OCI-LY1 (cell line): Measurements from ENCODE around the gene GALNT7.

Experiments
- H2AFZ ChIP-seq: fragments of 200-600 bp; sonication (generic), shearing (Covaris generic); 2 replicates; pipeline ENCODE4 v1.6.0; 2014; ENCODE audit warnings: antibody characterized with exemption, mild to moderate bottlenecking, low read length
- H3F3A ChIP-seq: fragments of 200-600 bp; sonication (generic), shearing (Covaris generic); 2 replicates; pipeline ENCODE4 v1.6.0; 2014; ENCODE audit warnings: mild to moderate bottlenecking, antibody characterized with exemption, low read length, moderate library complexity; ENCODE audit not compliant: insufficient read depth
- H3K27ac ChIP-seq: fragments of 200-600 bp; sonication (generic); 2 replicates; pipeline ENCODE4 v1.5.1; 2014; ENCODE audit warnings: low read length, mixed run types, mild to moderate bottlenecking, low read depth; ENCODE audit not compliant: poor library complexity, severe bottlenecking
- H3K27me3 ChIP-seq: fragments of 200-600 bp; sonication (generic); 2 replicates; pipeline ENCODE4 v1.6.0; 2014; ENCODE audit warnings: antibody characterized with exemption, mild to moderate bottlenecking, low read length, moderate library complexity; ENCODE audit not compliant: insufficient read depth
- H3K36me3 ChIP-seq: fragments of 200-600 bp; sonication (generic); 2 replicates; pipeline ENCODE4 v1.6.1; 2014; ENCODE audit warnings: mild to moderate bottlenecking, antibody characterized with exemption, low read length, moderate library complexity, mixed read lengths; ENCODE audit not compliant: insufficient read depth
- H3K4me1 ChIP-seq: fragments of 200-600 bp; sonication (generic); 2 replicates; pipeline ENCODE4 v1.5.1; 2014; ENCODE audit warnings: mild to moderate bottlenecking, low read length, moderate library complexity; ENCODE audit not compliant: insufficient read depth, severe bottlenecking
- H3K4me2 ChIP-seq: fragments of 200-600 bp; sonication (generic), shearing (Covaris generic); 2 replicates; pipeline ENCODE4 v1.6.1; 2014; ENCODE audit warnings: low read length
- H3K4me3 ChIP-seq: fragments of 200-600 bp; sonication (generic); 2 replicates; pipeline ENCODE4 v1.5.1; 2014; ENCODE audit warnings: low read length, low read depth, mild to moderate bottlenecking, mixed read lengths; ENCODE audit not compliant: poor library complexity, severe bottlenecking
- H3K79me2 ChIP-seq: fragments of 200-600 bp; shearing (Covaris generic); 2 replicates; pipeline ENCODE4 v1.6.1; 2016; ENCODE audit warnings: mixed run types, low read length, mixed read lengths; ENCODE audit not compliant: insufficient read depth
- H3K9ac ChIP-seq: fragments of 200-600 bp; sonication (generic), shearing (Covaris generic); 2 replicates; pipeline ENCODE4 v1.6.1; 2014; ENCODE audit warnings: mild to moderate bottlenecking, low read length, mixed read lengths
- H3K9me2 ChIP-seq: fragments of 200-600 bp; sonication (generic), shearing (Covaris generic); 2 replicates; pipeline ENCODE4 v1.6.1; 2014; ENCODE audit warnings: low read depth, mild to moderate bottlenecking, low read length, mixed read lengths
- H3K9me3 ChIP-seq: fragments of 200-600 bp; shearing (Covaris generic); 2 replicates; pipeline ENCODE4 v1.6.1; 2014; ENCODE audit warnings: low read length, mixed read lengths
- H4K20me1 ChIP-seq: fragments of 200-600 bp; sonication (generic), shearing (Covaris generic); 2 replicates; pipeline ENCODE4 v1.6.0; 2016; ENCODE audit warnings: mild to moderate bottlenecking, low read length; ENCODE audit not compliant: insufficient read depth
- EZH2 ChIP-seq: fragments of 200-600 bp; sonication (generic), shearing (Covaris generic); IDR thresholded peaks from 2 replicates; pipeline ENCODE4 v1.8.0; 2017; ENCODE audit warnings: borderline replicate concordance, mixed run types, mild to moderate bottlenecking, antibody characterized with exemption, low read length, moderate library complexity, mixed read lengths
- TF ChIP-seq, protein P1 (sequence below): fragments of 200-600 bp; sonication (generic), shearing (Covaris generic); IDR thresholded peaks from 2 replicates; pipeline ENCODE4 v1.5.1; 2017; ENCODE audit warnings: mild to moderate bottlenecking, antibody characterized with exemption, low read length, moderate library complexity, mixed read lengths

Gene GALNT7

GRCh38 chr4:173334085-173334890 lies 165.7 kb downstream of the GALNT7 start, which contains the start of gene HMGB2:
HMGB2 (minus strand) TSS chr4:173334358; CDS start chr4:173333649, 709 bp downstream.
- H3K4me1 ChIP-seq: peaks cover 40% of the 10 kb centered on the region
- H3K27ac ChIP-seq: peak within 1 kb of the TSS; percentile 92
- TF ChIP-seq, protein P1, sequence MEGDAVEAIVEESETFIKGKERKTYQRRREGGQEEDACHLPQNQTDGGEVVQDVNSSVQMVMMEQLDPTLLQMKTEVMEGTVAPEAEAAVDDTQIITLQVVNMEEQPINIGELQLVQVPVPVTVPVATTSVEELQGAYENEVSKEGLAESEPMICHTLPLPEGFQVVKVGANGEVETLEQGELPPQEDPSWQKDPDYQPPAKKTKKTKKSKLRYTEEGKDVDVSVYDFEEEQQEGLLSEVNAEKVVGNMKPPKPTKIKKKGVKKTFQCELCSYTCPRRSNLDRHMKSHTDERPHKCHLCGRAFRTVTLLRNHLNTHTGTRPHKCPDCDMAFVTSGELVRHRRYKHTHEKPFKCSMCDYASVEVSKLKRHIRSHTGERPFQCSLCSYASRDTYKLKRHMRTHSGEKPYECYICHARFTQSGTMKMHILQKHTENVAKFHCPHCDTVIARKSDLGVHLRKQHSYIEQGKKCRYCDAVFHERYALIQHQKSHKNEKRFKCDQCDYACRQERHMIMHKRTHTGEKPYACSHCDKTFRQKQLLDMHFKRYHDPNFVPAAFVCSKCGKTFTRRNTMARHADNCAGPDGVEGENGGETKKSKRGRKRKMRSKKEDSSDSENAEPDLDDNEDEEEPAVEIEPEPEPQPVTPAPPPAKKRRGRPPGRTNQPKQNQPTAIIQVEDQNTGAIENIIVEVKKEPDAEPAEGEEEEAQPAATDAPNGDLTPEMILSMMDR: no peak
- no peak for TF ChIP-seq EZH2
- no peak within 1 kb of the TSS for H2AFZ ChIP-seq
- no peaks in the 10 kb centered on the region for H3F3A ChIP-seq
- peak within 1 kb of the TSS; percentile 93 for H3K9ac ChIP-seq
- H3K4me2 ChIP-seq: peak within 1 kb of the TSS; percentile 89
- H3K9me3 ChIP-seq: no peaks in the 10 kb centered on the region
- peak within 1 kb of the TSS; percentile 71 for H3K4me3 ChIP-seq
- no peaks in the 10 kb centered on the region for H3K27me3 ChIP-seq
- H3K36me3 ChIP-seq: peaks cover 41% of the 10 kb centered on the region
- no peaks in the 10 kb centered on the region for H3K9me2 ChIP-seq
- peaks cover 42% of the 10 kb centered on the region for H3K79me2 ChIP-seq
- H4K20me1 ChIP-seq: no peaks in the 10 kb centered on the region

- Histone ChIP-seq H3K4me2 (peak overlapping the region; percentile 68), H3K79me2 (peaks cover 42% of the 10 kb centered on the region), H3F3A (no peaks in the 10 kb centered on the region), H3K27ac (peak overlapping the region; percentile 92), H3K27me3 (no peaks in the 10 kb centered on the region), H3K9ac (peak overlapping the region; percentile 93), H3K4me3 (peak overlapping the region; percentile 71), H3K9me3 (no peaks in the 10 kb centered on the region), H3K9me2 (no peaks in the 10 kb centered on the region), H3K36me3 (peaks cover 33% of the 10 kb centered on the region), H2AFZ (no peak overlapping the region), H4K20me1 (no peaks in the 10 kb centered on the region), H3K4me1 (peaks cover 48% of the 10 kb centered on the region)
- TF ChIP-seq EZH2: no peak
- TF ChIP-seq, protein P1: no peak
Measured at GRCh38 chr4:173334891-173335752, 166.5 kb downstream of the GALNT7 start.

DNA sequence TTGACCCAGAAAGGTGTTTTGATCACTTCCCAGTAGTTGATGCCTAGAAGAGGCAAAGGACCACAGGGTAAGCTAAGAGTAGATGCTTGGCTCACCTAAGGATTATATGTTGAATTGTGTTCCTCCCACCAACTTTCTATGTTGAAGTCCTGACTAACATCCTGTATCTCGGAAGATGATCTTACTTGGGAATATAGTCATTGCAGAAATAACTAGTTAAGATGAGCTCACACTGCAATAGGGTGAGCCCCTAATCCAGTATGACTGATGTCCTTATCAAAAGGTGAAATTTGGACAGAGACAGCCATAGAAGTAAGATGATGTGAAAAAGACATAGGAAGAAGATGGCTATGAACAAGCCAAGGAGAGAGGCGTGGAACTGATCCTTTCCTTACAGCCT lies 168.9 kb downstream of the GALNT7 start:
- TF ChIP-seq, protein P1: no peak
- no peak for TF ChIP-seq EZH2
- H3K9ac ChIP-seq: no peak overlapping the region
- H2AFZ ChIP-seq: no peak overlapping the region
- H3K27me3 ChIP-seq: no peaks in the 10 kb centered on the region
- H3K4me3 ChIP-seq: no peak overlapping the region
- no peaks in the 10 kb centered on the region for H4K20me1 ChIP-seq
- no peak overlapping the region for H3K4me2 ChIP-seq
- no peaks in the 10 kb centered on the region for H3K9me3 ChIP-seq
- peaks cover 34% of the 10 kb centered on the region for H3K79me2 ChIP-seq
- no peaks in the 10 kb centered on the region for H3F3A ChIP-seq
- peak overlapping the region; percentile 3 for H3K27ac ChIP-seq
- H3K4me1 ChIP-seq: peaks cover 43% of the 10 kb centered on the region
- no peaks in the 10 kb centered on the region for H3K9me2 ChIP-seq
- peaks cover 11% of the 10 kb centered on the region for H3K36me3 ChIP-seq
